GM19463 (cell line): ENCODE measurements around the gene CLASP2.

Experiments used
- ATAC-seq: cut with Tn5 transposase; IDR thresholded peaks from one replicate; pipeline ENCODE4 v1.9.1; 2021; ENCODE audit warnings: mild to moderate bottlenecking, moderate library complexity; ENCODE audit not compliant: unreplicated experiment

CLASP2 gene

DNA sequence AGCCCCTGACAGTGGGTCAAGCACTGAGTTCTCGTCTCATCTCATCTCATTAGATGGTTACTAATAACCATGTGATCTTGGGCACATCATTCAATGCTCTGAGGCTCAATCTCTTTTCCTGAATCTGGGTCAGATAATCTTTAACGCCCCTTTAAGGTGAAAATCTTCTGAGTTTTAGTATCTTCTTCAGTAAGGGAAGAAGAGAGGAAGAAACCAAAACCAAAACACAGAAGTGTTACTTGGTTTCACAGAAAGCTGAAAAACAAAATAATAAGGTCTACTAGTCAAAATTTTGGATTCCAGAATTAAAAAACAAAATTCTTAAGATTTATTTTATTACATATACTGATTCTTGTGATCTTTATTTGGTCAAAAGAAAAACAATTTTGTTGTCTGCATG, 78.2 kb downstream of the CLASP2 start:
- ATAC-seq = no peak

DNA sequence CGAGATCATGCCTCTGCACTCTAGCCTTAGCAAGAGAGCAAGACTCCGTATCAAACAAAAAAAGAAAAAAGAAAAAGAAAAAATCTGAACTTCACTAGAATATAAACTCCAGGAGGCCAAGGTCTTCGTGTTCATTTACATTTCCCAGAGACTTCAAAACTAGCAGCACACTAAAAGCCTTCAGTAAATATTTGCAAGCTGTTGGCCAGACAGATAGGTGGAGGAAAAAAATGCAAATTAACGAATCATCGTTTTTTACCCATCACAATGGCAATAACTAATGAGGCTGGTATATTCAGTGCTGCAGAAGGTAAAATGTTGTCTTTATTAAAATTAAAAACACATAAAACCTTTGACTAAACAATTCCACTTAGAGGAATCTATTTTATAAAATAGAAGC, 80.6 kb downstream of the CLASP2 start:
- no peak for ATAC-seq

DNA sequence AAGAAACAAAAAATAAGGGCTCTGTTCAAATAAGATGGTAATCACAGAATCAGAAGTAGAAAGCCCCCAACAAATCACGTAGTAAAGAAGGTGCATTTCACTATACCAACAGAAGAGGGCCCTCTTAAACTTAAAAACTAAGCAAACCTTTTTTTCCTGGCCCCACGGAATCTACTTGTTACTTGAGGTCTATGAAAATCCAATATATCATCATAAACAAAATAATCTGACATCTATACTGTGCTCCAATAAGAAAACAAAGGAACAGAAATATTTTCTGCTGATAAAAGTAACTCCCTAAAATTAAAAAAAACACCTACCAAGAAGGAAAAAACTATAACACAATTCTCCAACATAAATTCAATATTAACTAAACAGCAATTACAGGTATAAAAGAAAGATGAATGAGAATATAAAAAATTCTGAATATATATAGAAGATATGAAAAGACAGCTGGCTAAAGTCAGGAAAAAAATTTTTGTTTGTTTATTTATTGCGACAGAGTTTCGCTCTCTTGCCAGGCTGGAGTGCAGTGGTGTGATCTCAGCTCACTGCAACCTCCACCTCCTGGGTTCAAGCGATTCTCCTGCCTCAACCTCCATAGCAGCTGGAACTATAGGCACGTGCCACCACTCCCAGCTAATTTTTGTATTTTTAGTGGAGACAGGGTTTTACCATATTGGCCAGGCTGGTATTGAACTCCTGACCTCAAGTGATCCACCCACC, 81.8 kb downstream of the CLASP2 start:
- ATAC-seq = no peak

DNA sequence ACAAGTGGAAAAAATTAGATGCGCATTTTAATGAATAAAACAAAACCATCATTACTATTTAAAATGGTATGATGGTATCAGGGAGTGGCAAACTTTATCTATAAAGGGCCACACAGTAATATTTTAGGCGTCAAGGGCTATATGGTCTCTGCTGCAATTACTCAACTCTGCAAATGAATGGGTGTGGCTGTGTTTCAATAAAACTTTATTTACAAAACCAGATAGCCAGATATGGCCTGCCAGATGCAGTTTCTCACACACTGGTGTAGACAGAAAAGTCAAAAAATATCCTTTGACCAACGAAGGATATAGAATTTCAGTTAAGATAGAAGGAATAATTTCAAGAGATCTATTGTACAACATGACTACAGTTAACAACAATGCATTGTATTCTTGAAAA, 83.8 kb downstream of the CLASP2 start:
- ATAC-seq = no peak

DNA sequence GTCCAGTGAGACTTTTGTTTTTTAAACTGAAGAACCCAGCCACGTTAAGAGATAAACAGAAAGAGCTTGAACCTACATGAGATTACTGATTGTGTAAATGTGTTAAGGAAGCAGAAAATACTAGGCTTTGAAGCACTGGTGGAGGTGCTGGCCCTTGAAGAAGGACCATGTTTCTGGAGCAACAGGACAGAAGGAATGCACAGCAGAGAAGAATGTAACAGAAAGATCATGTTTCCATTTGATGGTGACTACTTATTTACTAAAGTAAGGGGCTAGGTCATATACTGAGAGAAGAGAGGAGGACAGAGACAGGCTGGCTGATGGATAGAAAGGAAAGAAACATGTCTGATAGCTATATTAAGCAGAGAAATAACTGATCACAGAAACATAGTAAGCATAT, 88.8 kb downstream of the CLASP2 start:
- ATAC-seq = no peak

DNA sequence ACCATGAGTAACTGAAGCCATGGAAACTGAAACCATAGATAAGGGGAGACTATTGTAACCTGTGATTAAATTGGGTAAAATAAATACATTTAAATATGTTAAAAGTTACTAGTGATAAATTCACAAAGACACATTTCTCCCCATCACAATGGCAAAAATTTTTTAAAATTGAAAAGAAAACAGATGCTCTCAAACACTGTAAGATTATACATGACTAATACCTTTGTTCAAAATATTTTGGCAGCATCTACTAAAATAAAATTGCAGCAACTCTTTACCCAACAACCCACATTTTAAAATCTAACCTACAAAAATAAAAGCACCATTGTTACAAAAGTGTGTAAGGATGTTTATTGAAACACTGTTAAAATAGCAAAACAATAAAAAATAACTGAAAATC, 93.3 kb downstream of the CLASP2 start:
- ATAC-seq = no peak

DNA sequence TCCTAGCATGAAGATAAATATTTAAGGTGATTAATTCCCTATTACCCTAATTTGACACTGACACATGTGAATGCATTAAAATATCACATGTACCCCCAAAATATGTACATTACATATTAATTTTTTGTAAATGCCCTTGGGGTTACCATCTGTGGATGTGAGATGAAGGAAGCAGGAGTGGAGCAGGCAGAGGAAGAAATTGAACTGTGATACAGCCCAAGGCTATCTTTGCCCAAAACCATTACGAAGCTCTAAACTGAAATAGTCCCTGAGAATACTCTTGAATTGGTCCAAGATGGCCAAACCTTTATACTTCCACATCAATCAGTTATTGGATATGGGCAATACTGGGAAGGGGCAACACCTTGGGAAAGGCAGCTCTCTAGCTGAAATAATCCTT, 105.0 kb downstream of the CLASP2 start:
- ATAC-seq = no peak

DNA sequence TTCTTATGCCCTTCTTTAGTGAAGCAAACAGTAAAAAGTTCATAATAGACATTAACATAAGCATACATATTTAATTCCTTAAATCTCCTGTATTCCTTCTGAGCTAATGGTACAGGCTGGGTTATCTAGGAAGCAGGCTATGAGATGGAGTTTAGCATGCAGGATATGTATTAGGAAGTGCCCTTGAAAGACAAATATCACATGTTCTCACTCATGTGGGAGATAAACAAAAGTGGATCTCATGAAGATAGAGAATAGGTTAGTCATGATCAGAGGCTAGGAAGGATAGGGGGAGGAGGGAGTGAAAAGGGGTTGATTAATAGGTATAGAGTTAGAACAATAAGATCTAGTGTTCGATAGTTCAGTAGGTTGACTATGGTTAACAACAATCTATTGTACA, 105.4 kb downstream of the CLASP2 start:
- ATAC-seq = no peak

DNA sequence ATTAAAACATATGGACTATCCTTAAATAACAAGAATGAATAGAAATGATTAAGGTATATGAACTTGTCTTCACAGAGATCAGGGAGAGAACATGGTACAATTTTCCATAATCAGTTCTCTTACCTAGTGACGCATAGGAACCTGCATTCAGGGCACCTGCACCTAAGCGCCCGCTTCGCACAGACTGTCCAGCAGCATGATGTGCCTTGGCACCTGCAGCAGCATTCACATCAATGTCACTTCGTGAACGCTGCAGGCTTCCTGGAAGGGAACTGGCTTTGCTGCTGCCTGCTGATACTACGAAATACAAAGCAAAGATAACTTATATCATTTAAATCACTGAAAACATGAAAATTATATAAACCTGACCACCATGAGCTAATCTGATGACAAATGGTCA, 115.2 kb downstream of the CLASP2 start:
- ATAC-seq = no peak

DNA sequence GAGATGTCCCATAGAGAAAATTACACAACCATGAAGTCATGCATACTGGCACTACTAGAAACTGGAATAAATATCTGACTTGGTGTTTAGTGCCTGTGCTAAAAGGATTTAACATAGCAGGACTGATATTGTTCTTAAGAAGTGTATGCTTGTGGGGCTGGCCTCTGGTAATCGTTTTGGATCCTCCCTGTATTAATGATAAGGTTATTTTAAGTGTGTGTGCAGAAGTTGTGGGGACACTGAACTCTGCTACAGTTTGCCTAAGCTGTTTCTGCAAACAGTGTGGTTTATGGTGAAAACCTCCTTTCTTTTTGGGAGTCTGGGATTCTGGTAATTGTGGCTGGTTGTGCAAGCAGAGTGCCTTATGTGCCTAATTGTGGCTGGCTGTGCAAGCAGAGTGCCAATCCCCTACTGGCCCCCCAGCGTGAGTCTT, 120.8 kb downstream of the CLASP2 start:
- ATAC-seq = no peak

DNA sequence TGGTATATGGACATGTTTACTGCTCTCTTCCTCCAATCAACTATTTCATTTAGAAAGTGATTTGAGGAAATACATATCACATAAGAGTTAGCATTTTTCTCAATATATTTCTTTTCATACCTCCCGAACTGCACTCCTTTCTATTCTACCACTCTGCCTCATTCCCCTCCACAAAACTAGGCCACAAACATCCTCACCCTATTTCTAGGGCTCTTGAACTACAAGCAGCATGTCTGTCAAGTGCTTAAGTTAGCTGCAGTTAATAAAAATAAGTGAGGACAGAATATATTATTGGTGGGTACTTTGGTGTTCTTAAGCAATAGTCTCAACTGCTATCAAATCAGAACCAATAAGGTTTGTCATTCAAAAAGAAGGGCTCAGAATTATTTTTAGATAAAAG, 125.1 kb downstream of the CLASP2 start:
- ATAC-seq = no peak

DNA sequence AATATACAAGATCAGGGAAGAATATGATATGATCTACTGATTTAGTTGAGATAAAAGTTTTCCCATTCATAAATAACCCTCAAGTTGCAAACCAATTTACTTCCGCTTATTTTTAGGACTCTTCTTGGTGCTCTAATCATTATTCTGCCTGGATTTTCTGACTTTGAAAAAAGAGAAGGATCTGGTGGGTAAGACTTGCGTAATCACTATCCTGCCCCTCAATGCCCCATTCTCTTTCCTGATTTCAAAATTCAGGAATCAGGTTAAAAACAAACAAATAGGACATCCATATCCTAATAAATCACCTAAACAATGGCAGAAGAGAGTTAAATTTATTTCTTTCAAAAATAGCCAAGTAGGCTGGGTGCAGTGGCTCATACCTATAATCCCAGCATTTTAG, 127.5 kb downstream of the CLASP2 start:
- no peak for ATAC-seq

DNA sequence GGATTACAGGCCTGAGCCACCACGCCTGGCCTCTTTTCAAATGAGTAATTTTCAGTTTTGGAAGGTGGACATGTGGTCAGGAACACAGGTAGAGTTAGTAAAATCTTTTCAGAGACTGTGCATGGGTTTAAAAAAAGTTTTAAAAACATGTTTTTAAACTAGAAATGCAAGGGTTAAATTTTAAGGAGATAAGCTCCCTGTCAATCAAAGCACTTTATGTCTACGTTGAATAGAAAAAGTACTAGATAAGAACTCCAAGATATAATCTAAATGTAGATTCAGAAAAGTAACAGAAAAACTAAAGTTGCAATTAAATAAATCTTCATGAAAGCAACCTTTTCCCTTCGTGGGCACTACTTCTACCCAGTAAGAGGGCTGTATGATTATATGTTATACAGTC, 131.7 kb downstream of the CLASP2 start:
- no peak for ATAC-seq

DNA sequence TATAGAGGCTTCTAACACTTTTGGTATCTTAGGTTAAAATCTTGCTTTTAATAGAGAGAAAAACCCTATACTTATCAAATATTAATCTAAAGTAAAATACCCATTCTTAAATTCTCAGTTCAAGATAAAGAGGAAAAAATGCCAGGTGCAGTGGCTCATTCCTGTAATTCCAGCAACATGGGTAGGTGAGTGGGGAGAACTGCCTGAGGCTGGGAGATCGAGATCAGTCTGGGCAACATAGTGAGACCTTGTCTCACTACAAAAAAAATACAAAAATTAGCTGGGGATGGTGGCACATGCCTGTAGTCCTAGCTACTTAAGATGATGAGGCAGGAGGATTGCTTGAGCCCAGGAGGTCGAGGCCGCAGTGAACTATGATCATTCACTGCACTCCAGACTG, 135.8 kb downstream of the CLASP2 start:
- ATAC-seq = no peak

DNA sequence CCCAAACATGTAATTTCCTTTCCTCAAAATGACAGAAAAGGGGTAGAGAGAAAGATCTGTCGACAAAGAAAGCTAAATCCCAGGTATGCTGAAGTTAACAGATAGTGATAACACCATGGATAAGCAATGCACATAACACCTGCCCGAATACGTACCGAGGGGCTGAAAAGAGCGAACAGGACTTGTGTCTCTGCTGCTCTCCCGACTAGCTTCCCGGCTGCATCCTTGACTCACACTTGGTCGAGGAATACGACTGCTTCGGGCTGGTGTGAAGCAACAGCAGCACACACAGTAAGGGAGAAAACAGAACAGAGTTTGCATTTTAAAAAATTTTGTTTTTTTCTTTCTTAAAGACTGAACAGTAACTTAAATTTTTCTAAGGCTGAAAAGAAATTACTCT, 136.4 kb downstream of the CLASP2 start:
- ATAC-seq = no peak

DNA sequence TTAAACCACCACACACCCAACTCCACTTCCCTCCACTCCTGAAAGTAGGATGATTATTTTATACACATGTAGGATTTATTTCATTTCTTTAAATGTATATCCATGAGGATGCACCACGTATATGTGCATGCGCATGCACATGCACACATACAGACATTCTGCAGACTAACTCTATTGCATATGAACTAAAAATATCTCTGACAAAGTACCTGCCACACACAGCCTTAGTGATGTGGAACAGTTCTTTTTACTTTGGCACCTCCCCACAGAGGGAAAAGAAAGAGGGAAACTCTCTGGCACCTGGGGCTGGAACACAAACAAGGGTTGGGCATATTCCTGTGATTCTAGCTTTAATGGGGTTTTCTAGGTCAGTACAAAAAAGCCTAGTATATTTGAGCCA, 138.2 kb downstream of the CLASP2 start:
- no peak for ATAC-seq

DNA sequence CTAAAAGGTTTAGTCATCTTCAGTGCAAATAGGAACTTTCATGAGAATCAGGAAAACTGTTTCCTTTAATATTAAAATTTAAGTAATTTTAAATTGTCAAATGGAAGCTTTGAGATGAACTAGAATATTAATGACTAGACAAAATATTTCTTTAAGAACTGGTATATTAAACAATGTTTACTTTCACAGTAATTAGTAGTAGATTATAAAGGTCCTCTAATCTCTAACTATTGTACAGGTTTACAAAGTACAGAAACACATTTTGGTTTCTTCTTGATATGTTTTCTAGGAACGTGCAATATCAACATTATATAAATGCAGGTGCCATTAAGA, 138.9 kb downstream of the CLASP2 start:
- no peak for ATAC-seq

DNA sequence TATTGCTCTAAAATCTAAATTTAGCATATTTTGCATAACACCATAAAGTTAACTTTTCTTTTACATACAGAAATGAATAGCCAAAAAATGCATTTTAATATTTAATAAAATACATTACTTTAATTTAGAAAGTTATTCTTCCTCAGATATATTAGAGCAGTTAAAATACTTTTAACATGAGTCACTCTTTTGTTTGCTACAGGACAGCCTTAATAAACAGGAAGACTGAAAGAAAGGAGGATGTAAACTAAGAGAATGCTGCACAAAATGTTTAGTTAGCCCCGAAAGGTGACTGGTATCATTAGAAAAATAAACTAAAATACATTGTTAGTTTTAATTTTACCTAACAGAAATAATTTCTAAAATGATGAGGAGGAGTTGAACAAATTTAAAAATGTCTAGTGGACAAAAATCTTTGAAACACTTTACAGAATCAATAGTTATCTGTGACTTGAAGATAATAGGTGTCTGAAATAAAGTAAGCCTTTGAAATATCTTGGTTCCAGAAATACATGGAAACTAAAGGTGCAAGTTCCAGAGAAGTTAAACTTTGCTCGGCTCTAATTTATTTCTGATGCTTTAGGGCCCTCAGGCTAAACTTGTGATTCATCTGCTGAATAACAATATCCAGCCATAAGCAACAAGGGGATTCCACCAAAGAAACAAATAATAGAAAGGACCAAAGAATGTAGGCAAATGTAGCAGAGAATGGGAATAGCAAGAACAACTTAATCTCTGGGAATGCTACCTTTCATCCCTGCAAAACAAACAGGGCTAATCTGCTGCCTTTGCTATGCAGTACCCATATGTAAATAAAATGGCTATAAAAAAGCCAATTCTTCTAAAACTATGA, 139.5 kb downstream of the CLASP2 start:
- ATAC-seq = no peak

DNA sequence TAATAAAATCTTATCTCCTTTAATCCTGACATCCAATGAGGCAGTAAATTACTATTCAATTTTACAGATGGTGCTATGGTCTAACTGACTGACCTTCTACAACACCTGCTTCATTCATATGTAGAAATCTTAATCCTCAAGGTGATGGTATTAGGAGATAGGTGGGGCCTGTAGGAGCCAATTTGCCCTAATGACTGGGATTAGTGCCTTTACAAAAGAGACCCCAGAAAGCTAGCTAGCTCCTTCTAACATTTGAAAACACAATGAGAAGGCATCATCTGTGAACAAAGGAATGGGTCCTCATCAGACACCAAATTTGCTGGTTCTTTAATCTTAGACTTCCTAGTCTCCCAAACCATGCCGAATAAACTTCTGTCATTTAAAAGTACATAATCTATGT, 140.5 kb downstream of the CLASP2 start:
- no peak for ATAC-seq

DNA sequence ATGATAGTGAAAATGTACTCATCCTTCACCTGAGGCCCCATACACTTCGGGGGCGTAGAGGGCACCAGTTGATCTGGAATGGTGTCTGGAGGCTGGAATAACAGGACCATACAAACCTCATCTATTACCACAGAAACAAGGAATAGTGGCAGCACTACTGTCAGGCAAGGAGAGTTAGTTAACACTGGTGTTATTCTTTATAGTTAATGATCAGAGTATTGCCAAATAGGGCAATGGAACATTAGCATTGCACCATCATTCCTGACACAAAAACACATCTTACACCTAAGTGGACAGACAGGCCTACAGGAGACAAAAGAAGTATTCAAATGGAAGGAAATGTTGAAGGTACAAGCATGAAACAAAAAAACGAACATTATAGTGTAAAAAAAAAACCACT, 140.9 kb downstream of the CLASP2 start:
- no peak for ATAC-seq

DNA sequence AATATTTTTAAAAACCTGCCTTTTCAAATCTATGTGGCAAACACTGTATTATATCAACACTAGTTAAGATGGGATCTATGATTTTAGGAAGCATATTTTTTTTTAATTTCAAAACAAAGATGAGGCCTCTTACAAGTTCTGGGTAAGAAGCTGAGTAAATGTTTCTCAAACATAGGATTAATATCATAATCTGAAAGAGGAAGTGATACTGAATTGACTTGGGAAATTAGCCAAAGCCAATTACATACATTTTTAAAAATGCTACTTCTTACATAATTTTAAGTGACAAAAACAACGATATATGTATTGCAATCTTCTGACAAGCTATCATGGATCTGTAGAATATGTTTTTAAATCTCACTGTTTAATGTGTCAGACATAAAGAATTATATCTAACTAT, 142.7 kb downstream of the CLASP2 start:
- ATAC-seq = no peak

DNA sequence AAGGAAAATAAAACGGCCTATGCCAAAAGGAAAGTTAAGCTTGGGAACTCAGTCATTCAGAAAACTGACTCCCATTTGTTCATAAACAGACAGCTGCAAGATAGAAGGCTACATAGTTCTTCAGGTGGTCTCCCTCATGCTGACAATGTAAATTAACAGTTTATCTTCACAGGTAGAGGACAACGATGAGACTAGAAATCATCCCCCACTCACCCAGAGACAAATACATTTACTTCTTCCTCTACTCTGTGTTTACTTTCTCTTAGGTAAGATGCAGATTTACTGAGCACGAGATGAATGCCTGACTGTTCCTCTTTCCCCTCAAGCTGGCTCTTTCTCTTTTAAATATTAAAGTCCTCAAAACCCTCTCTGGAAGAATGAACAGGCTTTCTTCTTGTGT, 160.2 kb downstream of the CLASP2 start:
- no peak for ATAC-seq

DNA sequence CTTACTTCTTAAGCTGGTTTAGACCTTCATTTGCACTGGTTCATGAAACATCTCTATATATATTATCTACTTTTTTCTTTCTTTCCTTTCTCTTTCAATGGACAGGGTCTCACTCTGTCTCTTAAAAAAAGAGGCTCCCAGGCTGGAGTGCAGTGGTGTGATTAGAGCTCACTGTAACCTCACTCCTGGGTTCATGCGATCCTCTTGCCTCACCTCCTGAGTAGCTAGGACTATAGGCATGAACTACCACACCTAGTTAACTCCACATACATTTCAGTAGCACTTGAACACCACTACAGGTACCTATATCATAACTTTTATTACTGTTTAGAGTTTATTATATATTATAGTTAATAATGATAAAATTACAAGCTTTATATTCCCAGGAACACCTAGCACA, 160.8 kb downstream of the CLASP2 start:
- no peak for ATAC-seq
